ENCODE measurements around the gene SPEF1.

Gene SPEF1

DNA sequence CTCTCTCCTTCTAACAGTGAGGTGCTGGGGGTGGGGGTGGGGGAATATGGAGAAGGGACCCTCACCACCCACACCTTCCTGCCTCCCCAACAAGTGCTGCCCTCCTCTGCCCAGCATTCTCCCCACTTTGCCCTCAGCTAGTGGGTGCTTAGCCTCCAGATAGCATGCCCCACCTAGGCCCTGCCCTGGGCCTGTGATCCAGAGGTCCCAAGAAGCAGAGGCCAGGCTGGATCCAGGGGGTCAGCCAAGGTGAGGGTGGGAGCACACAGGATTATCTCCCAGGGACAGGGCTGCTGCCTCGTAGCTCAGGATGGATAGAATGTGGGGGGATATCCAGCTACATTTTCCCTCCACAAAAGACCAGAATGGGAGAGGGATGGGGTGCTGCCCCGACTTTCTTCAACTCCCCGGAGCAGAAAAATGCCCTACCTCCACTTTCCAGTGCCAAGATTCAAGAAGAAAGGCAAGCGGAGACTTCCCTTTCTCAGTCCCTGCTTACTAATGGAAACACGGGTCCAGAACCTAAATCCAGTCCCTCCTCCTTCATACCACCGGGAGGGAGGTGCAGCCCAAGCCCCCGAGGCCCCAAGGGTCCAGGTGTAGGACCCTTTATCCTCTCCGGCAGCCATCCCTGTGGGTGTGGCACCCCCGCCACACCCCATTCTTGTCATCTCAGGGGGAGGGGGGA is 14.7 kb downstream of the SPEF1 start:
- ChIA-PET POLR2A (interaction anchor here (0.9 to 3.6 kb wide), 5 partner anchors 11 to 79 kb away, joined by 3 to 41 read pairs (median 5); no protein-coding TSS in a partner anchor), CTCF (no interaction called here)
- TF ChIP-seq TARDBP (IDR thresholded peaks at IDR 0.05) (no peak), L3MBTL2 (conservative IDR thresholded peaks at IDR 0.05) (no peak), ELF4 (IDR thresholded peaks at IDR 0.05) (no peak), FOXA1 (IDR thresholded peaks at IDR 0.05) (no peak), ZNF384 (IDR thresholded peaks at IDR 0.05) (no peak), SUZ12 (IDR thresholded peaks at IDR 0.05) (no peak), FOXM1 (IDR thresholded peaks at IDR 0.05; ENCODE audit: borderline replicate concordance) (no peak), NFRKB (IDR thresholded peaks at IDR 0.05) (no peak), BHLHE40 (IDR thresholded peaks at IDR 0.05; ENCODE audit: borderline replicate concordance) (no peak), SP1 (IDR thresholded peaks at IDR 0.05) (no peak), ARNT (IDR thresholded peaks at IDR 0.05) (no peak), CTBP1 (IDR thresholded peaks at IDR 0.05; ENCODE audit: borderline replicate concordance) (no peak), HDGF (IDR thresholded peaks at IDR 0.05; ENCODE audit: borderline replicate concordance) (no peak)
- TF ChIP-seq, protein P1, sequence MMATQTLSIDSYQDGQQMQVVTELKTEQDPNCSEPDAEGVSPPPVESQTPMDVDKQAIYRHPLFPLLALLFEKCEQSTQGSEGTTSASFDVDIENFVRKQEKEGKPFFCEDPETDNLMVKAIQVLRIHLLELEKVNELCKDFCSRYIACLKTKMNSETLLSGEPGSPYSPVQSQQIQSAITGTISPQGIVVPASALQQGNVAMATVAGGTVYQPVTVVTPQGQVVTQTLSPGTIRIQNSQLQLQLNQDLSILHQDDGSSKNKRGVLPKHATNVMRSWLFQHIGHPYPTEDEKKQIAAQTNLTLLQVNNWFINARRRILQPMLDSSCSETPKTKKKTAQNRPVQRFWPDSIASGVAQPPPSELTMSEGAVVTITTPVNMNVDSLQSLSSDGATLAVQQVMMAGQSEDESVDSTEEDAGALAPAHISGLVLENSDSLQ (IDR thresholded peaks at IDR 0.05) = no peak

DNA sequence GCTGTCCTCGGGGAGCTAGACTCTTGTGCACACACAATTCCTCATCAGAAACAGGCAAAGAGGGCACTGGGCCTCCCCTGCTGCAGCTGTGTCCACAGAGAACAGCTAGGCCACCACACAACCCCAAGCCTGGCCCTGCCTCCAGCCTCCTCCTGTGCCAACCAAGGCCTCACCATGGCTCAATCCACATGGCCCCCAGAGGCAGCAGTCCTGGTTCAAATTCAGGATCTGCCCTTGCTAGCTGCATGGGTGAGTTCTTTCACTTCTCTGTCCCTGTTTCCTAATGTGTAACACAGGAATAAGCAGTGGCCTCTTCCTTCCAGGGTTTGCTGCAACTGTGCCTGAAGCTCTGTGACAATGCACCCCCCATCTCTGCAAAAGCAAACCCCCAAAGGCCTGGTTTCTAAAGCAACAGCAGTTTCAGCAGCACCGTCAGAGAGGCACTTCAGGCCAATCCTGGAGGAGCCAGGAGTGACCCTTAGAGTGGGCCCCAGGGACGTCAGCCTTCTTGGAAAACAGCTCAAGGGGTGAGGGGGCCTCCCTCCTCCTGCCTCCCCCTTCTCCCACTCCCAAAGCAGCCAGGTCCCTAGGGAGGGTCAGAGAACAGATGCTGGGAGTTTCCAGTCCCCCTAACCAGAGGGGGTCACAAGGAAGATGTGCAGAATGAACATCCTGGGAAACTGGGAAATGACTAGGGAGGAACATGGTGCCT is 15.9 kb downstream of the SPEF1 start:
- ChIA-PET CTCF (interaction anchor here (0.6 kb wide), 1 partner anchor 22 kb away, joined by 4 read pairs; no protein-coding TSS in a partner anchor), POLR2A (interaction anchor here (0.9 to 3.6 kb wide), 3 partner anchors 10 to 80 kb away, joined by 3 to 41 read pairs (median 4); no protein-coding TSS in a partner anchor)
- no peak for DNase-seq (ENCODE audit: extremely low spot score)
- TF ChIP-seq, protein P1 (IDR thresholded peaks at IDR 0.05) = no peak

More for the DNA sequence above, 14.7 kb downstream of the SPEF1 start:
- no peak for DNase-seq (ENCODE audit: extremely low spot score)

GRCh38 chr20:3764659-3765058 is 16.6 kb downstream of the SPEF1 start:
- CTCF ChIA-PET = interaction anchor here (0.6 kb wide), 1 partner anchor 21 kb away, joined by 4 read pairs; no protein-coding TSS in a partner anchor
- no peak for TF ChIP-seq ELF4 (IDR thresholded peaks at IDR 0.05)
- no peak for TF ChIP-seq TARDBP (IDR thresholded peaks at IDR 0.05)
- TF ChIP-seq ZNF384 (IDR thresholded peaks at IDR 0.05) = no peak
- no peak for TF ChIP-seq L3MBTL2 (conservative IDR thresholded peaks at IDR 0.05)
- no peak for TF ChIP-seq FOXM1 (IDR thresholded peaks at IDR 0.05; ENCODE audit: borderline replicate concordance)
- TF ChIP-seq NFRKB (IDR thresholded peaks at IDR 0.05) = no peak

DNA sequence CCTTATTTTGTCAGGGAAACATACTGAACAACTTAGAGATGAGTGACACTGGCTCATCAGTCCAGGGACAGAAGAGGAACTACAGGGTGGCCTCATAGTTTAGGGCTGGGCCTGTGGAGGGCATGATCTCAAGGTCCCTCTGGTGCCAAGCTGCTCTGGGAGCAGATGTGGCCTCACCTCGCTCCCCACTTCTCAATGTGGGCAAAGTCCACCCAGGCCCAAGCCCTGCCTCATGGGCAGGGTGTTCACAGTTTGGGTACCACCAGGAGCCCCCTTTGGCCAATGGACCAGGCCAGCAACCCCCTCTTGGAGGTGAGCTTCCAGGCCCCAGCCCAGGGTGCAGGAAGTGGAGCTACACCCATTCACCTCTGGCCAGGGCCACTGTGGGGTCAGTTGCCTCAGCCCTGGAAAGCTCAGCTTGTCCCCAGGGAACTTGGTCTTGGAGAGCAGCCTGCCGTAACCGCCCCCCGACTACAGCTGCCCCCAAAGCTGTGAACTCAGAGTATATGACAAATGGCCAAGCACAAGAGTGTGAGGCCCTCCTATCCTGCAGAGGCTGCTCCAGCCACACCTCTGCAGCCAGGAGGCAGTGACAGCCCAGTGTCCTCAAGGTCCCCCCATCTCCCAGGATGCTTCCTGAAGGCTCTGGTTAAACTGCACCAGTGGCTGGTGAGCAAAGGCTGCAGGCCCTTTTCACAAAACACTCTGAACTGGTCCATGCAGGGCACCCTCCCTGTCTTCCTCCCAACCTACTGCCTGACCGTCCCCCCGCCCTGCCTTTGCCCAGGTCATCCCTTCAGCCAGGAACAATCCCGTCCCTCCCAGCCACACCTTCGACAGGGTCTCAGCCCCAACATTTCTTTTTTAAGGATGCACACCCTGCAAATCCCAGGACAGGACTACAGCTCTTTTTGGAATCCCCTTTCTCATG is 17.3 kb downstream of the SPEF1 start:
- no peak for TF ChIP-seq ZNF384 (IDR thresholded peaks at IDR 0.05)
- no peak for TF ChIP-seq ARNT (IDR thresholded peaks at IDR 0.05)
- no peak for TF ChIP-seq NFRKB (IDR thresholded peaks at IDR 0.05)
- no peak for TF ChIP-seq ELF4 (IDR thresholded peaks at IDR 0.05)
- TF ChIP-seq SUZ12 (IDR thresholded peaks at IDR 0.05) = no peak
- no peak for TF ChIP-seq L3MBTL2 (conservative IDR thresholded peaks at IDR 0.05)
- no peak for TF ChIP-seq FOXA1 (IDR thresholded peaks at IDR 0.05)
- TF ChIP-seq CTBP1 (IDR thresholded peaks at IDR 0.05; ENCODE audit: borderline replicate concordance) = no peak
- no peak for TF ChIP-seq TARDBP (IDR thresholded peaks at IDR 0.05)
- TF ChIP-seq, protein P1 (IDR thresholded peaks at IDR 0.05) = no peak
- TF ChIP-seq LEF1 (IDR thresholded peaks at IDR 0.05; ENCODE audit: borderline replicate concordance) = no peak
- no peak for TF ChIP-seq BHLHE40 (IDR thresholded peaks at IDR 0.05; ENCODE audit: borderline replicate concordance)
- TF ChIP-seq SP1 (IDR thresholded peaks at IDR 0.05) = no peak
- TF ChIP-seq FOXM1 (IDR thresholded peaks at IDR 0.05; ENCODE audit: borderline replicate concordance) = no peak
- no peak for TF ChIP-seq FOXK2 (IDR thresholded peaks at IDR 0.05)
- TF ChIP-seq HDGF (IDR thresholded peaks at IDR 0.05; ENCODE audit: borderline replicate concordance) = no peak

More at GRCh38 chr20:3764659-3765058, 16.6 kb downstream of the SPEF1 start:
- DNase-seq (ENCODE audit: extremely low spot score) = no peak
- POLR2A ChIA-PET = no interaction called here

DNA sequence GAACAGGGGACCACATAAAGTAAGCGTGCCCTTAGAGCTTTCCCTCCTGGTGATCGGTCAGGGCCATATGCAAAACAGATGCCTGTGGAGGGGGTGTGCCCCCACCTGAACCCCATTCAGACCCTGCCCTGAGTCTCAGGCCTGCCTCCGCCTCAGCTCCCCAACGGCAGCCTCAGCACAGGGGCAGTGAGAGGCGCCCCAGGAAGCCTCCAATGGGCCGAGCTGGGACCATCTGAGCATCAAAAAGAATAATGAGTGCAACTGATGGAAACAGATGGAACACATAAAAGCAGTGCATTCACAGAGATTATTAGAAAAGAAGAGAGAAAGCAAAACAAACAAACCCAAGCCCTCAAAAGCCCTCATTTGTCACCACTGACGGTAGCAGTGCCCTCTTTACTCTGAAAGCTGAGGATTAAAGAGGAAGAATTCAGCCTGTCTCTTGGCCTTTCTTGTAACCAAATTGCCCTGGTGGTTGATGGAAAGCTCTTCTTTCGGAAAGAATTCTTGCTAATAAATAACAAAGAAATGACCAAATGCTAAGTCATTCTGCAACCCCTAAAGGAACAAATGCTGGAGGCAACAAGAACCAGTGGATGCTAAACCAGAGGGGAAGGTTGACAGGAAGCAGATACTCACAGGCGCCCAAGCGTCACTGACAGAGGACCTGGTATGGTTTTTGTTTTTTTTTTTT is 20.4 kb downstream of the SPEF1 start:
- POLR2A ChIA-PET = interaction anchor here (1.1 kb wide), 1 partner anchor 58 kb away, joined by 3 read pairs; no protein-coding TSS in a partner anchor
- DNase-seq (ENCODE audit: extremely low spot score) = no peak
- TF ChIP-seq HDGF (IDR thresholded peaks at IDR 0.05; ENCODE audit: borderline replicate concordance) (no peak), ZNF384 (IDR thresholded peaks at IDR 0.05) (no peak), TARDBP (IDR thresholded peaks at IDR 0.05) (no peak), SP1 (IDR thresholded peaks at IDR 0.05) (no peak), ELF4 (IDR thresholded peaks at IDR 0.05) (no peak), LEF1 (IDR thresholded peaks at IDR 0.05; ENCODE audit: borderline replicate concordance) (no peak), FOXA1 (IDR thresholded peaks at IDR 0.05) (no peak)
- CTCF ChIA-PET = no interaction called here

More for the DNA sequence above, 17.3 kb downstream of the SPEF1 start:
- DNase-seq (ENCODE audit: extremely low spot score) = no peak
- CTCF ChIA-PET = no interaction called here
- POLR2A ChIA-PET = no interaction called here
